Measurements from ENCODE around the gene ME2. TPM values are rescaled to one million over a fixed set of nuclear protein-coding genes. Genes with fewer than 3 reads are reported as not detected.

ME2 gene
- total RNA-seq, 4 donors from 2014 or later: 46.1 to 62.8 (median 55.0) TPM

DNA sequence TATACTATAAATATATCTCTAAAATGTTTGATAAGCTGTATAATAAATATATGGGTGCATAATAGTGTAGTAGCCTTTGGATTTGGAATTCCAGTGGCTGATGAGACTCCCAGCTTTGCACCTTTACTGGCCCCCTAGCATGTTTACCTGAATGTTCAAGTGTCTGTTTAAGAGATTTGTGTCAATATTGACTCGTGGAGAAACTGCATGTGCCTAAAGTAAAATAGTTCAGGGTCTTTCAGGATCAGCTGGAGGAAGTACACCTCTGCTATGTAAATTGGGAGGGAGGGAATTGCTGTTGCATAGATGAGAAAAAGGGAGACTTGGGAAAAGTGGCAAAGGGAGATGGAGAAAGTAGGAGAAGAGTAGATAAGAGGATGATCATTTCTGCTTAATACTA, 23.9 kb downstream of the ME2 start:
- H3K36me3 ChIP-seq: peaks cover 3 to 30% (median 16%) of the 10 kb centered on the region in 4 donors
- WGBS: 68% methylated on average over 1 of the region's 1 CpG
- TF ChIP-seq EP300 (IDR thresholded peaks at IDR 0.05) (no peak), POLR2A (IDR thresholded peaks at IDR 0.05; ENCODE audit: low read depth) (no peak), POLR2AphosphoS5 (IDR thresholded peaks at IDR 0.05) (no peak)
- TF ChIP-seq, protein P1, sequence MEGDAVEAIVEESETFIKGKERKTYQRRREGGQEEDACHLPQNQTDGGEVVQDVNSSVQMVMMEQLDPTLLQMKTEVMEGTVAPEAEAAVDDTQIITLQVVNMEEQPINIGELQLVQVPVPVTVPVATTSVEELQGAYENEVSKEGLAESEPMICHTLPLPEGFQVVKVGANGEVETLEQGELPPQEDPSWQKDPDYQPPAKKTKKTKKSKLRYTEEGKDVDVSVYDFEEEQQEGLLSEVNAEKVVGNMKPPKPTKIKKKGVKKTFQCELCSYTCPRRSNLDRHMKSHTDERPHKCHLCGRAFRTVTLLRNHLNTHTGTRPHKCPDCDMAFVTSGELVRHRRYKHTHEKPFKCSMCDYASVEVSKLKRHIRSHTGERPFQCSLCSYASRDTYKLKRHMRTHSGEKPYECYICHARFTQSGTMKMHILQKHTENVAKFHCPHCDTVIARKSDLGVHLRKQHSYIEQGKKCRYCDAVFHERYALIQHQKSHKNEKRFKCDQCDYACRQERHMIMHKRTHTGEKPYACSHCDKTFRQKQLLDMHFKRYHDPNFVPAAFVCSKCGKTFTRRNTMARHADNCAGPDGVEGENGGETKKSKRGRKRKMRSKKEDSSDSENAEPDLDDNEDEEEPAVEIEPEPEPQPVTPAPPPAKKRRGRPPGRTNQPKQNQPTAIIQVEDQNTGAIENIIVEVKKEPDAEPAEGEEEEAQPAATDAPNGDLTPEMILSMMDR (IDR thresholded peaks at IDR 0.05): no peak
- H3K4me1 ChIP-seq: no peaks in the 10 kb centered on the region
- no peaks in the 10 kb centered on the region for H3K27me3 ChIP-seq
- DNase-seq (ENCODE audit: extremely low spot score): no peak
- H3K27ac ChIP-seq (replicated peaks in 1 of 4): no peak overlapping the region
- peaks cover 0 to 4% (median 1%) of the 10 kb centered on the region in 4 donors for H3K9me3 ChIP-seq
- H3K4me3 ChIP-seq: no peak overlapping the region
- intact Hi-C loops (cut with DNase I): no loop called here

DNA sequence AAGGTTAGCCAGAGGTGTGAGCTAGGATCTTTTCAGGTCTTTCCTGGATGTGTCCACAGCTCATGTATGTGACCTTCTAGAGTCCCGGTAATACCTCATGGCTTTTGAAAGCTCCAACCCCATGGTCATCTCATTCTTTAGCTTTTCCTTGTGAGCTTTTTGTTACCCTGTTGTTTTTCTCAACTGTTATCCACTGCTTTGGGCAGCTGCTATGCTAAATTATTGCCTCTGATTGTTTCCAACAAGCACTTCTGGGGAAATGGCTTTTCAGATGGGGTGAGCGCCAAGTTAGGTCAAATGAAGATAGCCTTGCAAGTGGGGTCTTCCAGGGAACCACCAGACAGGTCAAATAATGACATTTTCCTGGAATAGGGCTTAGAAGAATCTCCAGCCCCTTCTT, 27.9 kb downstream of the ME2 start:
- Histone ChIP-seq H3K27me3 (no peaks in the 10 kb centered on the region), H3K9me3 (peaks cover 0 to 4% (median 1%) of the 10 kb centered on the region in 4 donors), H3K27ac (replicated peaks in 1 of 4) (no peak overlapping the region), H3K4me1 (peaks cover 0 to 4% (median 0%) of the 10 kb centered on the region in 4 donors), H3K36me3 (peaks cover 5 to 44% (median 25%) of the 10 kb centered on the region in 4 donors), H3K4me3 (no peak overlapping the region)
- TF ChIP-seq, protein P1 (IDR thresholded peaks at IDR 0.05): no peak
- TF ChIP-seq POLR2AphosphoS5 (IDR thresholded peaks at IDR 0.05) (no peak), EP300 (IDR thresholded peaks at IDR 0.05) (no peak), POLR2A (IDR thresholded peaks at IDR 0.05; ENCODE audit: low read depth) (no peak)
- intact Hi-C loops (cut with DNase I): no loop called here
- 100% methylated on average over 2 of the region's 2 CpGs for WGBS
- DNase-seq (ENCODE audit: extremely low spot score): no peak

DNA sequence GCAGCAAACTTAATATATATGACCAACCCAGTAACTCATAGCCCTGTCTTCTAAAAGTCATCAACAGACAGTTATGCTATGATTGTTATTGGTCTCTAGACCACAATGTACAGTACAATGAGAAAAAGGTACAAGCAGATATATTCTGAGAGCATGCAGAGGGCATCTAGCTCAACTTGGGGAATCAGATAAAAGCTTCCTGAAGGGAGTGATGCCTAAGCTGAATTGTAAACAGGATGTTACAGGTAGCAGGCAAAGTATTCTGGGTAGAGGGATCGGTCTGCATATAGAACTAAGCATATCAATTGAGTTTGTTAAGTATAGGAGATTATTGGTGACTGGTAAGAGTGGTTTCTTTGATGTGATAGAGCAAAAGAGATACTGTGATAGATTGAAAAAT, 30.3 kb downstream of the ME2 start:
- no peak for DNase-seq (ENCODE audit: extremely low spot score)
- peaks cover 0 to 4% (median 0%) of the 10 kb centered on the region in 4 donors for H3K4me1 ChIP-seq
- no peak for TF ChIP-seq POLR2A (IDR thresholded peaks at IDR 0.05; ENCODE audit: low read depth)
- TF ChIP-seq, protein P1 (IDR thresholded peaks at IDR 0.05): no peak
- TF ChIP-seq EP300 (IDR thresholded peaks at IDR 0.05): no peak
- TF ChIP-seq POLR2AphosphoS5 (IDR thresholded peaks at IDR 0.05): no peak
- H3K9me3 ChIP-seq: peaks cover 0 to 4% (median 1%) of the 10 kb centered on the region in 4 donors
- H3K27ac ChIP-seq (replicated peaks in 1 of 4): no peak overlapping the region
- 96% methylated on average over 1 of the region's 1 CpG for WGBS
- H3K4me3 ChIP-seq: no peak overlapping the region
- intact Hi-C loops (cut with DNase I): no loop called here
- no peaks in the 10 kb centered on the region for H3K27me3 ChIP-seq
- H3K36me3 ChIP-seq: peaks cover 5 to 62% (median 36%) of the 10 kb centered on the region in 4 donors

DNA sequence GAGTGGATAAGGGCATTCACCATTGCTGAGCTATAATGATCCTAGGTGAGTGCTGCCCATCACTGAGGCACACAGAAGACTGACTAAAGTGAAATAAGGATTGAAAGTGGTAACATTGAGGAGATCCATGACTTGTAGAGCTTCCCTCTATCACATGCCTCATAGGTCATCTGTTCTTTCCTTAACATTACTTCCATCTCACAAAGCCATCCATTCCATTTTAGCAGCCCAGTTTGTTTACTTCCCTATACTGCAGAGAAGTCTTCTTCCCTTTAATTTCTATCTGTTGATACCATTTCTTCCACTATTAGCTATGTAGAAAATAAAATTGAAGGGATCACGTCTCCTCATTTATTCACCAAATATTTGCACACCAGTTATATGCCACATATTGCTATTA, 32.1 kb downstream of the ME2 start:
- Histone ChIP-seq H3K27me3 (no peaks in the 10 kb centered on the region), H3K4me1 (peaks cover 0 to 4% (median 0%) of the 10 kb centered on the region in 4 donors), H3K36me3 (peaks cover 5 to 71% (median 40%) of the 10 kb centered on the region in 4 donors), H3K4me3 (no peak overlapping the region), H3K9me3 (peaks cover 0 to 4% (median 1%) of the 10 kb centered on the region in 4 donors), H3K27ac (replicated peaks in 1 of 4) (no peak overlapping the region)
- intact Hi-C loops (cut with DNase I): no loop called here
- DNase-seq (ENCODE audit: extremely low spot score): no peak
- WGBS: 85% methylated on average over 1 of the region's 1 CpG
- no peak for TF ChIP-seq POLR2AphosphoS5 (IDR thresholded peaks at IDR 0.05)
- TF ChIP-seq, protein P1 (IDR thresholded peaks at IDR 0.05): no peak
- no peak for TF ChIP-seq POLR2A (IDR thresholded peaks at IDR 0.05; ENCODE audit: low read depth)
- no peak for TF ChIP-seq EP300 (IDR thresholded peaks at IDR 0.05)

DNA sequence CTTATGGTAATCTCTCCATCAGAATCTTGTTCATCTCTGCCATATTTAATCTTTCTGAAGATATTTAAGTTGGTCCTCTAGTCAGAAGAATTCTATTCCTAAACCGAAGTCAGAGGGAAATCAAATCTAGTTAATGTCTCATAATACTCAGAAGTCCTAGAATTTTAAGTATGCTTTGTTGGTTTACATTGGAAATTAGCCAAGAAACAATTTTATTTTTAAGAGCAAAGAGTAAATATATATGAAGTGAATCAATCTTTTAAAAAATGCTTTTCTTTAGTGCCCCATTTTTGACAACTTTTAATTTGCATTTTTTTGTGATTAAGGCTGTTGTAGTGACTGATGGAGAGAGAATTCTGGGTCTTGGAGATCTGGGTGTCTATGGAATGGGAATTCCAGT, 38.1 kb downstream of the ME2 start:
- whole genome bisulfite sequencing: 85% methylated on average over 1 of the region's 1 CpG
- Histone ChIP-seq H3K36me3 (peaks cover 5 to 74% (median 47%) of the 10 kb centered on the region in 4 donors), H3K4me1 (no peaks in the 10 kb centered on the region), H3K27ac (replicated peaks in 1 of 4) (no peak overlapping the region), H3K4me3 (no peak overlapping the region), H3K27me3 (no peaks in the 10 kb centered on the region), H3K9me3 (no peaks in the 10 kb centered on the region)
- intact Hi-C loops (cut with DNase I): no loop called here
- no peak for DNase-seq (ENCODE audit: extremely low spot score)
- TF ChIP-seq, protein P1 (IDR thresholded peaks at IDR 0.05): no peak
- TF ChIP-seq EP300 (IDR thresholded peaks at IDR 0.05): no peak
- no peak for TF ChIP-seq POLR2A (IDR thresholded peaks at IDR 0.05; ENCODE audit: low read depth)
- TF ChIP-seq POLR2AphosphoS5 (IDR thresholded peaks at IDR 0.05): no peak
